A549 (cell line): Measurements from ENCODE around the gene COPZ1.

Experiments used
- CTCF ChIP-seq: fragments of >200 bp; sonication (Bioruptor Twin); formaldehyde crosslinking; IDR thresholded peaks from 3 replicates; pipeline ENCODE4 v1.5.1; 2016
- EHMT2 ChIP-seq: fragments of 200-600 bp; sonication (generic); IDR thresholded peaks from 2 replicates; pipeline ENCODE4 v1.6.1; 2016; ENCODE audit warnings: antibody characterized with exemption, low read depth, mild to moderate bottlenecking, moderate library complexity
- EP300 ChIP-seq, 2 experiments: fragments of >200 bp; sonication (Bioruptor Twin); formaldehyde crosslinking; IDR thresholded peaks; 2 replicates in 1 of 2; 3 replicates in 1 of 2; pipeline ENCODE4 v1.6.1; 2016 to 2017
- KDM1A ChIP-seq: fragments of 200-600 bp; sonication (generic); IDR thresholded peaks from 2 replicates; pipeline ENCODE4 v1.6.1; 2016; ENCODE audit warnings: low read depth, mild to moderate bottlenecking
- MYC ChIP-seq: IDR thresholded peaks from 2 replicates; pipeline ENCODE4 v1.6.1; 2012; ENCODE audit warnings: mild to moderate bottlenecking, inconsistent platforms, low read length, improper control_type of control experiment, borderline replicate concordance
- NFE2L2 ChIP-seq: fragments of 150-350 bp; conservative IDR thresholded peaks from 2 replicates; pipeline ENCODE4 v1.6.1; 2014; ENCODE audit warnings: low read length
- PBX3 ChIP-seq: IDR thresholded peaks from 2 replicates; pipeline ENCODE4 v1.6.1; 2012
- POLR2A ChIP-seq: IDR thresholded peaks from 2 replicates; pipeline ENCODE4 v1.6.1; 2012; ENCODE audit warnings: mild to moderate bottlenecking, low read length
- RAD21 ChIP-seq, 2 experiments: fragments of >200 bp in 1 of 2; sonication (Bioruptor Twin) in 1 of 2; formaldehyde crosslinking in 1 of 2; IDR thresholded peaks in 1 of 2; conservative IDR thresholded peaks in 1 of 2; 2 replicates in 1 of 2; 3 replicates in 1 of 2; pipeline ENCODE4 v1.6.1; 2012 to 2018; ENCODE audit warnings: inconsistent platforms in 1 of 2
- RCOR1 ChIP-seq: fragments of 150-350 bp; IDR thresholded peaks from 2 replicates; pipeline ENCODE4 v1.6.1; 2014; ENCODE audit warnings: antibody characterized with exemption, low read length, low read depth
- REST ChIP-seq: fragments of 200-600 bp; sonication (generic); IDR thresholded peaks from 2 replicates; pipeline ENCODE4 v1.6.1; 2016; ENCODE audit warnings: antibody characterized with exemption, mild to moderate bottlenecking, moderate library complexity
- RFX5 ChIP-seq: fragments of 450-650 bp; IDR thresholded peaks from 2 replicates; pipeline ENCODE4 v1.7.1; 2014; ENCODE audit warnings: antibody characterized with exemption, mild to moderate bottlenecking, moderate library complexity
- SREBF2 ChIP-seq: fragments of 450-650 bp; IDR thresholded peaks from 2 replicates; pipeline ENCODE4 v1.6.1; 2014; ENCODE audit warnings: mild to moderate bottlenecking, moderate library complexity
- ZSCAN20 ChIP-seq: fragments of 250-450 bp; sonication (Bioruptor Pico); IDR thresholded peaks from 2 replicates; pipeline ENCODE4 v1.8.0; 2022; ENCODE audit warnings: mild to moderate bottlenecking, moderate library complexity

GRCh38 chr12:54389134-54389508 lies 64.2 kb downstream of the COPZ1 start:
- TF ChIP-seq CTCF: no peak
- no peak for TF ChIP-seq POLR2A
- TF ChIP-seq RFX5: no peak
- TF ChIP-seq EHMT2: no peak
- no peak for TF ChIP-seq NFE2L2
- no peak for TF ChIP-seq KDM1A
- no peak for TF ChIP-seq ZSCAN20 (CRISPR knock-in tag)
- no peak for TF ChIP-seq MYC
- TF ChIP-seq RAD21 (conservative IDR thresholded peaks at IDR 0.05 in 1 of 2, IDR thresholded peaks at IDR 0.05 in 1 of 2): no peak
- no peak for TF ChIP-seq RCOR1
- TF ChIP-seq SREBF2: no peak
- TF ChIP-seq PBX3: no peak
- TF ChIP-seq EP300 (IDR thresholded peaks at IDR 0.05): no peak
- no peak for TF ChIP-seq REST
